Uterus (tissue), 2 donors: Measurements from ENCODE around the gene WSB1.

ENCODE experiments used
- CTCF ChIP-seq, 4 experiments: fragments of 200-600 bp in 2 of 4; fragments of 450-650 bp in 2 of 4; sonication (generic) in 2 of 4; IDR thresholded peaks; one replicate each; pipeline ENCODE4 v1.5.1; 2016 to 2019; ENCODE audit warnings: antibody characterized with exemption in 4 of 4, mild to moderate bottlenecking in 2 of 4, moderate library complexity in 1 of 4
- POLR2A ChIP-seq, 2 donors: fragments of 450-650 bp; IDR thresholded peaks; one replicate each; pipeline ENCODE4 v1.6.1; 2016; ENCODE audit warnings: antibody characterized with exemption in 2 of 2, mild to moderate bottlenecking in 1 of 2, moderate library complexity in 1 of 2

- TF ChIP-seq CTCF (IDR thresholded peaks at IDR 0.05) (no peak), POLR2A (IDR thresholded peaks at IDR 0.05) (no peak)
Measured at GRCh38 chr17:27276653-27277156, 17.2 kb upstream of the WSB1 start.
